ENCODE measurements around the gene DMPK. TPM values are rescaled to one million over a fixed set of nuclear protein-coding genes. Genes with fewer than 3 reads are reported as not detected.
"Not testable (repeated sequence)": the region's sequence is repeated elsewhere in the genome, so short reads cannot be mapped to it uniquely, and the experiment has no call there.

Gene DMPK
- polyA plus RNA-seq, 1 donor = 382 TPM

GRCh38 chr19:45769821-45770191 is 12.5 kb downstream of the DMPK start:
- DNase-seq (ENCODE audit: low read depth) = no peak

DNA sequence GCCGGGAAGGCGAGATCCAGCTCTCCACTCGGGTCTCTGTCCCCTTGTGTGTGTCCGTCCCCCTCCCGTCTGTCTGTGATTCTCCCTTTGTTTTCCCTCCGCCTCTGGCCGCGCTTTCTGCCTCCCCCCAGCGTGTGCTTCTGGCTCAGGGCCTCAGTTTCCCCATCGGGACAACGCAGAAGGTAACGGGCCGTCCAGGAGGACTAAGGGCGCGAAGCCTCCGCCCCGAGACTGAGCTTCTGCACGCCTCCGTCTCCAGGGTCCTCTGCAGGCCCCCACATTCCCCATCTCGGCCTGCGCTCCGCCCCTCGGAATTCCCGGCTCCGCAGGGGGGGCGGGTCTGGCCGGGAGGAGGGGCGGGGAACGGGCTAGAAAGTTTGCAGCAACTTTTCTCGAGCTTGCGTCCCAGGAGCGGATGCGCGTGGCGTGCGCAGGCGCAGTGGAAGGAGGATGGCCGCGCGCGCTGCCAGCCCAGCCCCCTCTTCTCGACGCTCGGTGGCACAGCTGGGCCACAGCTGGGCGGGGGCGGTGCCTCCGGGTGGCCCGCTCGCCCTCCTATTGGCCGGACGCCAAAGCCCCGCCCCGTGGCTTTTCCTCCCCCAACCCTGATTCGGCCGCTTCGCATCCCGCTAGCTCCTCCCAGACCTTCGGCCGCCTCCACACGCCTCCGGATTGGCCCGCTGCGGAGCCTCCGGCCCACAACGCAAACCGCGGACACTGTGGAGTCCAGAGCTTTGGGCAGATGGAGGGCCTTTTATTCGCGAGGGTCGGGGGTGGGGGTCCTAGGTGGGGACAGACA is 13.1 kb downstream of the DMPK start, which contains the start of gene SIX5:
SIX5 (minus strand) TSS at position 269 of the 799 bp plus-strand sequence. CDS start 408 bp downstream, outside the sequence.
- peak; percentile 87 for DNase-seq (ENCODE audit: low read depth)

- DNase-seq (ENCODE audit: low read depth) = no peak
Measured at GRCh38 chr19:45768655-45768983, 13.7 kb downstream of the DMPK start.

DNA sequence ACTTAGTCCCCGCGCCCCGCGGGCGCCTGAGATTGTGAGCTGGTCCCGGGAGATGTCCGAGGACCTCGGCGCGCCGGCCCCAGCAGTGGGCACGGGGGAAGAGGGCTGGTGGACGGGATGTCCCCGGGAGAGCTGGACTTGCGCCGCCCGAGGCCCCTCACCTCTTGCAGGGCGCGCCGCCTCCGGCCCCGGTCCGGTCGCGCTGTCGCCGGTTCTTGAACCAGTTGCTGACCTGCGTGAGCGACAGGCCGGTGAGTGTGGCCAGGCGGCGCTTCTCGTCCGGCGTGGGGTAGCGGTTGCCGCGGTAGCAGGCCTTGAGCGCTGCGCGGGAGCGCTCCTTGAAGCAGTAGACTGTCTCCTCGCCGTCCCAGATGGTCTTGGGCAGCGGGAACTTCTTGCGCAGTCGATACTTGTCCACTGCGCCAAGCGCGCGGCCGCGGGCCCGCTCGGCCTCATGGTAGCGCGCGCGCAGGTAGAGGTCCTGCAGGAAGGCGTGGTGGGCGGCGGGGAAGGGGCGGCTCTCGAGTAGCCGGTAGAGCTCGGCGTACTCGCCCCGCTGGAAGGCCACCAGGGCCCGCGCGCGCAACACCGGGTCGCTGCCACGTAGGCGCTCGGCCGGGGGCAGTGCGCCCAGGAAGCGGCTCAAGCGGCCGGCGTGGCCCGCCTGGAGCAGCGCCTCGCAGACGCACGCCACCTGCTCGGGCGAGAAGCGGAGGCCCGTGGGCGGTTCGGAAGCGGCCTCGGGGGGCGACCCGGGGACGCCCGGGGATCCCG is 14.2 kb downstream of the DMPK start:
- DNase-seq (ENCODE audit: low read depth) = no peak

DNA sequence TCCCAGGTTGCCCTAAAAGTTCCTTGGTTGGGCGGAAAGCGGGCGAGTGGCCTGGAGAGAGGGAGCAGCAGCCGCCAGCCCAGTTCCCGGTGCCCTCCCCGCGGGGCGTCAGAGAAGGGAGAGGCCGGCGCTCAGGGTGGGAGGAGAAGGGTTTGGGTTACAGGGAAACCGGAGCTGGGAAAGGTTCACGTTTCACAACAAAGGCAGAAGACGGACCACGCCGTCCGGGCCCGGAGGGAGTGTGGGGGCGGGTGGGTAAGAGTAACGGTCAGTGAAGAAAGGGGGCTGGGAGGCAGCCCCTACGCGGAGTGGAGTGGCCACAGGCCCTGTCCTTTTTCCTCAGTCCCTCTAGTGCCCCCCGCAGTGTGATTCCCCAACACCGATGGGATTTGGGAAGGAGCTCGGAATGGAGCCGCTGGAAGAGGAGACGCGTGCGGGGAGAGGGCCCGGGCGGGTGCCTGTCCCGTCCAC is 14.8 kb downstream of the DMPK start:
- peak; percentile 65 for DNase-seq (ENCODE audit: low read depth)

GRCh38 chr19:45766869-45767346 is 15.4 kb downstream of the DMPK start:
- DNase-seq (ENCODE audit: low read depth) = no peak

- DNase-seq (ENCODE audit: low read depth) = no peak
Measured at GRCh38 chr19:45766296-45766868, 15.9 kb downstream of the DMPK start.

GRCh38 chr19:45765702-45766295 is 16.5 kb downstream of the DMPK start:
- no peak for DNase-seq (ENCODE audit: low read depth)

DNA sequence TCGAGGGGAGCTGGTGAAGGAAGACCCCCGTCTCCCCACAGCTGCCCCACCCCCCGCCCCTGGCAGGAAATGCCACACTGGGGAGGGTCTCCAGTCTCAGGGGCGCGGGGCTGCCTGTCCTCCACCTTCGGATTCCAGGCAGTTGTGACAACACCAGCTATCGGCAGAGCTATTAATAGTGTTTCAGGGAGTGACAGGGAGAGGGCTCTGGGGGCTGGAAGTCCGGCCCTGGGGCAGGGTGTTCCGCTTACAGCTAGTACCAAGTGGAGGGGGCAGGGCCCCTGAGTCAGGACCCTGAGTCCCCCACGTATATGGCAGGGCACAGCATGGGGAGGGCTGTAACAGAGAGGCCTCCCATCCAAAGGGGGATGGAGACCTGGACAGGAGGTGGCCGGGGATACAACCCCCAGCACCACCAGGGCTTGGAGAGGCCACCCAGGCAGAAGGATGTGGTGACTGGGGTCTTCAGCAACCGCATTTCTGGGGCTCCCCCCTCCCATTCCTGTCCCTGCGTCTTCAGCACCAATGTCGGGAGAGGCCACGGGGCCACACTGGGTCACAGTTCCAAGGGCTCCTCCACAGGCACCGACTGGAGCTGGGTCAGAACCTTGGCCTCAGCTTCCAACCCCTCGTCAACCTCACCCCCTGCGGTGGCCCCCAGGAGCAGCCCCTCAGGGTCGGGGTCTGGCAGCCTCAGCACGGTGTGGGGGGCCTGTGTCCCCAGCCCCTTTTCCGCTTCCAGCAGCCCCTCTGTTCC is 17.2 kb downstream of the DMPK start:
- no peak for DNase-seq (ENCODE audit: low read depth)

GRCh38 chr19:45764475-45764874 is 17.8 kb downstream of the DMPK start:
- no peak for DNase-seq (ENCODE audit: low read depth)

DNA sequence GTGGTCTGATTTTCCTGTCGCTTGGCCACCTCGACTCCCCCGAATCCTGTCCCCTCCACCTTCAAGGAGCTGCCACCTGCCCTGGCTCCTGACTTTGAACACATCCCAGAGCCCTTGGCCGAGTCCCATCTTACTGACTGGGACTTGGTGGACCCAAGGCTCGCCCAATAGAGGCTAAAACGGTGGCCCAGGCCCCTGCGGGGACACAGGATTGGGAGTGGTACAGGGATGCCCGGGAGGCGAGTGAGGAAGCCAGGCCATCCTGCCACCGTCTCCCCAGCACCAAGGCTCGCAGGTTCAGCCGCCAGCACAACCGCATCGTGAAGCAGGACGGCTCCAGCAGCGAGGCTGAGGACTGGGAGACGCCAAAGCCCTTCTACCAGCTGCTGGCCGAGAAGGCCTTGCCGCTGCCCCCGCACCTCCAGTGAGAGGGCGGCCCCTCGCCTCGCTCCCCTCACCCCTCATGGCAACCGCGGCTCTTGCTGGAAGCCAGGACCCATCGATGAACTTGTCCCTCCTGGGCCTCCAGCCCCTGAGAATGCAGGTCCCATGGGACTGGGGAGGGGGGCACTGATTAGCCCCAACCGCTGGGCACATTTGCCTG is 18.5 kb downstream of the DMPK start:
- no peak for DNase-seq (ENCODE audit: low read depth)

DNA sequence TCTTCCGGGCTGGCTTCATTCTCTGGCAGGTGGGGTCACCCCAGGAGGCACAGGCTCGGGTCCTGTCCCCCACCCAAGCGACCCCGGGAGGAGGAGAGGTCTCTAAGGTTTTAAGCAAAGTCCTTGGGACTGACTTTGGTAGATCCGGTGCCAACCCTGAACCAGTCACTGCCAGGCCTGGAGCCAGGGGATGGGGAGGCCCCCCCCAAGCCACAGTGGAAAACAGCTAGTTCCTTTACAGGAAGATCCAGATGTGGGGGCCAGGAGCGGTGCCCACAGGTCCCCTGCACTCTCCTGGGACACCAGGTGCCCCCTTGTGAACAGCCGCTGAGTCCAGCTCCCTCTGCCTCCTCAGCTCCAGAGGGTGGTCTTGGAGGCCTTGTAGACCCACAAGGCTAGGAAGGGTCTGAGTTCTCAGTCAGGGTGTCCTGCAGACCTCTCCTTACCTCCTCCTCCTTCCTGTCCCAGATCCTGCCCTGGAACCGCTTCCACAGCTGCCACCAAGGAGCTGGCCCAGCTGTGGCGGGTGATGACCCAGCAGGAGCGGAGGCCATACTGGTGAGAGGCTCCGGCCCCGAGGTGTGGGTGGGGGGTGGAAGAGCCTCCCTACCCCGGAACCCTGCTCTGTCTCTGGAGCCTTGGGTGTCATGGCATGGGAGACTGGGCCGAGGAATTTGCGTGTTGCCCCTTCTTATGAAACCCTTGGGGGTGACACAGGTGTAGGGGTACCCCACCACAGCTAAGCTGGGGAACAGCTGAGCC is 19.2 kb downstream of the DMPK start:
- no peak for DNase-seq (ENCODE audit: low read depth)

GRCh38 chr19:45761714-45762113 is 20.6 kb downstream of the DMPK start:
- no peak for DNase-seq (ENCODE audit: low read depth)

DNA sequence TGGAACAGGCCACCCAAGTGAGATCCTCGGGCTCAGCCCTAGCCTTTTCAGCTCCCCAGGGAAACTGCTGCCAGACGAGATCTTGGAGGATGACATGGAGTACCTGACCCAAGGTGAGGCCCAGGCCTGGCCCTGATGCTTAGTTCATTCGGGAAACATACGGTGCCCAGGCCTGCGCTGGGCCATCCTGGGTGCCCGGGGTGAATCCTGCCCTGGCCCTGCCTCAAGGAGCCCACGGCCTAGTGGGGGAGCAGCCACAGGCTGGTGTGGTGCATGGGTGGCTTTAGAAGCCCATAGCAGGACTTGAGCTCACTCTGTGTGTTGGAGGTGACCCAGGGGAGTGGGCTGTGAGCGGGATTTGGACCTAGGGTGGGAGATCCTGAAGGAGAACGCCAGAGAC is 23.4 kb downstream of the DMPK start:
- no peak for DNase-seq (ENCODE audit: low read depth)

DNA sequence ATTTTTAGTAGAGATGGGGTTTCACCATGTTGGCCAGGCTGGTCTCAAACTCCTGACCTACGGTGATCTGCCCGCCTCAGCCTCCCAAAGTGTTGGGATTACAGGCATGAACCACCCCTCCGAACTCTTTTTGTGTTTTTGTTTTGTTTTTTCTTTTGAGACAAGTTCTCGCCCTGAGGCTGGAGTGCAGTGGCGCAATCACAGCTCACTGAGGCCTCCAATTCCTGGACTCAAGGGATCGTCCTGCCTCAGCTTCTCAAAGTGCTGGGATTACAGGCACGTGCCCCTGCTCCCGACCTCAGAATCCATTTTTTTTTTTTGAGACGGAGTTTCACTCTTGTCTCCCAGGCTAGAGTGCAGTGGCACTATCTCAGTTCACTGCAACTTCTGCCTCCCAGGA is 24.6 kb downstream of the DMPK start:
- no peak for DNase-seq (ENCODE audit: low read depth)

DNA sequence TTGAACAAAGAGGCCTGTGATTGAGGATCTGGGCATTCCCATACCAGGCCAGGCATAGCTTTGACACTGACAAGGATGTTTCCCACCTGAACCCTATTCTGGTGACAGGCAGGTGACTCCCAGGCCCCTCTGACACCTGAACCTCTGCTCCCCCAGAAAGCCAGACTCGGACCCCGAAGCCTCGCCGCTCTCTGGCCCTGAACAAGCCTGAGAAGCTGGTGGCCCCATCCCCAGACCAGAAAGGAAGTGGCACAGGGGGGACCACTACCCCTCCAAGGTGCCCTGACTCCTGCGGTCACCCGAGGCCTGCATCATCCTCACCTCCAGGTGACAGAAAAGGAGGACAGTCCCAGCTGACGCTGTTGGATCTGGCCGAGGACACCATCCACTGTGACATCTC is 28.0 kb downstream of the DMPK start:
- no peak for DNase-seq (ENCODE audit: low read depth)

DNA sequence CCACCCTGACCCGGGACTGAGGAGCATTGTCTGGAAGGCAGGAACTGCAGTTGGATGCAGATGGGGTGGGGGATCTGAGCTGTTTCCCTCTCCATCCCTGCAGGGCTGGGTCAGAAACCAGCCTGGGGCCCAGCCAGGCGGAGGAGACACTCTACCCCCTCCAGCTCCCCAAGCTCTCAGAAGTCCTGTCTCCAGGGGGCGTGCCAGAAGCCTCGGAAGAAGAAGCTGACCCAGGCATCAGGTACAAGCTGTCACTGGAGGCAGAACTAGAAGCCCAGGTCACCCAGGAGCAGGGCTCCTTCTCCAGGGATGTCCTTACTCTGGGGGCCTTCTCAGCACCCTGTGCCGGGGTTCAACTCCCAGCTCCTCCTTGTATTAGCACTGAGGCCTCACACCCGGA is 28.7 kb downstream of the DMPK start:
- no peak for DNase-seq (ENCODE audit: low read depth)

DNA sequence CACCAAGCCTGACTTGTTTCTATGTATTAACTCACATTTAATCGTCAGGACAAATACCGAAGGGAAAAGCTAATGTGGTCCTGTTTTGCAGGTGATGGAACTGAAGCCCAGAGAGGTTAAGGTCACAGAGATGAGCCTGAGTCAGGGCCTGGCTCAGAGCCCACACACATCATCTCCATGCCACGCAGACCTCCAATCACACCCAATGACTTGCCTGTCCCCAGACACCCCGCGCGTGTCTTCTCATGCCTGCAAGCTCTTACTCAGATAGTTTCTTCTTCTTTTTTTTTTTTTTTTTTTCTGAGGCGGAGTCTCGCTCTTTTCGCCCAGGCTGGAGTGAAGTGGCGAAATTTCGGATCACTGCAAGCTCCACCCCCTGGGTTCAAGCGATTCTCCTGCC is 29.7 kb downstream of the DMPK start:
- DNase-seq (ENCODE audit: low read depth) = no peak

GRCh38 chr19:45751483-45751882 is 30.8 kb downstream of the DMPK start:
- not testable (repeated sequence) for DNase-seq (ENCODE audit: low read depth)

GRCh38 chr19:45747513-45747912 is 34.8 kb downstream of the DMPK start:
- no peak for DNase-seq (ENCODE audit: low read depth)
